Measurements from ENCODE around the gene WDPCP.

GRCh38 chr2:63632382-63632781 is 44.1 kb upstream of the WDPCP start:
- no peak for TF ChIP-seq CSDC2 (CRISPR knock-in tag; IDR thresholded peaks at IDR 0.05)
- no peak for TF ChIP-seq PATZ1 (CRISPR knock-in tag; IDR thresholded peaks at IDR 0.05; ENCODE audit: borderline replicate concordance)
- TF ChIP-seq ARNTL (CRISPR knock-in tag; IDR thresholded peaks at IDR 0.05; ENCODE audit: borderline replicate concordance, low read depth): no peak
- TF ChIP-seq ISL1 (CRISPR knock-in tag; IDR thresholded peaks at IDR 0.05): no peak
- TF ChIP-seq POU6F1 (CRISPR knock-in tag; IDR thresholded peaks at IDR 0.05; ENCODE audit: borderline replicate concordance, low read depth): no peak
- no peak for TF ChIP-seq ZNF70 (CRISPR knock-in tag; IDR thresholded peaks at IDR 0.05)
- TF ChIP-seq ZFP3 (CRISPR knock-in tag; IDR thresholded peaks at IDR 0.05): no peak
- TF ChIP-seq ZFP30 (CRISPR knock-in tag; IDR thresholded peaks at IDR 0.05): no peak
- TF ChIP-seq TSHZ2 (CRISPR knock-in tag; IDR thresholded peaks at IDR 0.05): no peak
- TF ChIP-seq SNAI2 (CRISPR knock-in tag; IDR thresholded peaks at IDR 0.05): no peak
- TF ChIP-seq ESRRG (CRISPR knock-in tag; IDR thresholded peaks at IDR 0.05): no peak
- no peak for TF ChIP-seq GLIS3 (CRISPR knock-in tag; IDR thresholded peaks at IDR 0.05)
- TF ChIP-seq ZNF8 (CRISPR knock-in tag; IDR thresholded peaks at IDR 0.05): no peak
- TF ChIP-seq CREB5 (CRISPR knock-in tag; IDR thresholded peaks at IDR 0.05; ENCODE audit: low read depth): no peak
